PC-3 (cell line): Measurements from ENCODE around the gene FSTL5. TPM values are rescaled to one million over a fixed set of nuclear protein-coding genes. Genes with fewer than 3 reads are reported as not detected.

Experiments used
- ATAC-seq: fragments of 200-7000 bp; cut with Tn5 transposase; 2 replicates; pipeline ENCODE4 v1.9.1; 2020; ENCODE audit warnings: mild to moderate bottlenecking, moderate library complexity
- BruUV-seq: library from RNA; stranded (reverse); fragments of 400-500 nt; replicated peaks from 2 replicates; lab custom pipeline; 2021; lab: Mats Ljungman, UMichigan
- CTCF ChIA-PET: fragments of 300-600 bp; sonication (Branson Sonifier 250); formaldehyde crosslinking; loops from one replicate; lab custom pipeline; 2022; ENCODE audit warnings: antibody characterized with exemption; lab: Charles Lee
- POLR2A ChIA-PET: fragments of 300-600 bp; sonication (Branson Sonifier 250); formaldehyde crosslinking; loops from one replicate; lab custom pipeline; 2022; ENCODE audit warnings: antibody characterized with exemption; ENCODE audit not compliant: unreplicated experiment; lab: Charles Lee
- DNase-seq: peaks from one replicate; pipeline ENCODE4 v3.0.0-alpha.2; 2015
- H2AFZ ChIP-seq: fragments of 300-600 bp; sonication (generic); 2 replicates; pipeline ENCODE4 v1.6.0; 2016; ENCODE audit warnings: antibody characterized with exemption, low read length
- H3F3A ChIP-seq: fragments of 300-600 bp; sonication (generic); one replicate; pipeline ENCODE4 v1.6.0; 2017; ENCODE audit warnings: antibody characterized with exemption, low read length, control low read depth, mild to moderate bottlenecking; ENCODE audit not compliant: unreplicated experiment
- H3K27ac ChIP-seq: fragments of 300-600 bp; sonication (generic); 2 replicates; pipeline ENCODE4 v1.5.1; 2016; ENCODE audit warnings: mild to moderate bottlenecking, low read length
- H3K27me3 ChIP-seq: fragments of 300-600 bp; sonication (generic); 2 replicates; pipeline ENCODE4 v1.6.1; 2016; ENCODE audit warnings: low read length, mixed read lengths
- H3K36me3 ChIP-seq: fragments of 300-600 bp; sonication (generic); 2 replicates; pipeline ENCODE4 v1.6.1; 2016; ENCODE audit warnings: low read depth, mixed run types, low read length, mixed read lengths
- H3K4me1 ChIP-seq: fragments of 300-600 bp; sonication (generic); 2 replicates; pipeline ENCODE4 v1.5.1; 2016; ENCODE audit warnings: low read length; ENCODE audit not compliant: insufficient read depth
- H3K4me2 ChIP-seq: fragments of 300-600 bp; sonication (generic); 2 replicates; pipeline ENCODE4 v1.6.0; 2016; ENCODE audit warnings: low read length
- H3K4me3 ChIP-seq: fragments of 300-600 bp; sonication (generic); 2 replicates; pipeline ENCODE4 v1.5.1; 2016; ENCODE audit warnings: mild to moderate bottlenecking, low read length, mixed read lengths
- H3K79me2 ChIP-seq: fragments of 300-600 bp; sonication (generic); 2 replicates; pipeline ENCODE4 v1.6.1; 2017; ENCODE audit warnings: low read length, mixed read lengths
- H3K9ac ChIP-seq: fragments of 300-600 bp; sonication (generic); 2 replicates; pipeline ENCODE4 v1.6.0; 2016; ENCODE audit warnings: mild to moderate bottlenecking, low read length
- H3K9me2 ChIP-seq: fragments of 300-600 bp; sonication (generic); replicated peaks from 2 replicates; pipeline ENCODE4 v1.6.1; 2016; ENCODE audit warnings: mixed run types, low read length, mixed read lengths
- H3K9me3 ChIP-seq: fragments of 300-600 bp; sonication (generic); 2 replicates; pipeline ENCODE4 v1.6.1; 2016; ENCODE audit warnings: low read length, mixed read lengths
- H4K20me1 ChIP-seq: fragments of 300-600 bp; sonication (generic); 2 replicates; pipeline ENCODE4 v1.6.1; 2016; ENCODE audit warnings: low read length, mixed read lengths
- CTCF ChIP-seq: fragments of 300-600 bp; sonication (generic); conservative IDR thresholded peaks from 2 replicates; pipeline ENCODE4 v1.5.1; 2017; ENCODE audit warnings: antibody characterized with exemption, low read depth, mild to moderate bottlenecking, low read length
- EZH2 ChIP-seq: fragments of 300-600 bp; sonication (generic); IDR thresholded peaks from one replicate; pipeline ENCODE4 v1.6.1; 2017; ENCODE audit warnings: antibody characterized with exemption, mild to moderate bottlenecking, low read length; ENCODE audit not compliant: unreplicated experiment
- EZH2phosphoT487 ChIP-seq: fragments of 300-600 bp; sonication (generic); IDR thresholded peaks from 2 replicates; pipeline ENCODE4 v1.6.1; 2018; ENCODE audit warnings: mild to moderate bottlenecking, antibody characterized with exemption, low read length, borderline replicate concordance
- intact Hi-C: fragments of 100-400 bp; cut with micrococcal nuclease; formaldehyde crosslinking; loops from 2 replicates; pipeline ENCODE4 v1.9.0; 2023
- total RNA-seq: library from RNA; depleted of rRNA; stranded (reverse); fragments of >200 nt; gene quantifications from 2 replicates; pipeline ENCODE4 v1.2.3, GENCODE V29; 2014

The FSTL5 gene
- total RNA-seq, 1 experiment from 2014 or later: not detected

DNA sequence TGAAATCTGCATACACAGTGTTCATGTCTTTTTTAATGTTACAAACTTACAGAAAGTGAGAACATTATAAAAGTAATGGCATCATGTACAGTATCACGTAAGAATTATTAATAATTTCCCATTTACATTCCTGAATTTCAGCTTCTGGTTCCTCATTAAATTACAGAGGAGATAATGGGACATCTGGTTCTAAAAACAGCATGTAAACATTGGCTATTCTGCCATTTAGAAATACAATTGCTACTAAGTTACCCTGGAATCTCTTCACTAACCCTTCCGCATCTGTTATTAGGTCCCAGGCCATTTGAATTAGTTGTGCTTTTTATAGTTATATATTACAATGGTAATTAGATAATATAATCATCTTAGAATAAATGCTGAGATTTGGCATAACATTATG is 505.1 kb downstream of the FSTL5 start:
- DNase-seq (no peak), ATAC-seq (no peak)
- Histone ChIP-seq H3K4me1 (no peaks in the 10 kb centered on the region), H3F3A (no peaks in the 10 kb centered on the region), H3K9me2 (no peaks in the 10 kb centered on the region), H2AFZ (no peak overlapping the region), H3K4me2 (no peak overlapping the region), H3K9me3 (no peaks in the 10 kb centered on the region), H3K9ac (no peak overlapping the region), H3K27ac (no peak overlapping the region), H4K20me1 (no peaks in the 10 kb centered on the region), H3K4me3 (no peak overlapping the region), H3K79me2 (no peaks in the 10 kb centered on the region), H3K36me3 (no peaks in the 10 kb centered on the region), H3K27me3 (no peaks in the 10 kb centered on the region)
- BruUV-seq: no TSS peak
- no peak for TF ChIP-seq CTCF
- CTCF ChIA-PET: no interaction called here
- POLR2A ChIA-PET: no interaction called here
- intact Hi-C loops: no loop called here

- BruUV-seq: no TSS peak
Observed at GRCh38 chr4:161657616-161658015, 506.2 kb downstream of the FSTL5 start.

GRCh38 chr4:161656594-161656993 is 507.2 kb downstream of the FSTL5 start:
- no TSS peak for BruUV-seq
- no peak overlapping the region for H3K4me2 ChIP-seq
- ChIA-PET POLR2A (no interaction called here), CTCF (no interaction called here)
- no peak for ATAC-seq
- H3K9me3 ChIP-seq: no peaks in the 10 kb centered on the region
- H3K4me1 ChIP-seq: no peaks in the 10 kb centered on the region
- H3K9ac ChIP-seq: no peak overlapping the region
- no peak for TF ChIP-seq EZH2
- TF ChIP-seq CTCF: no peak
- TF ChIP-seq EZH2phosphoT487: no peak
- no peak overlapping the region for H3K4me3 ChIP-seq
- intact Hi-C loops: no loop called here
- H3K79me2 ChIP-seq: no peaks in the 10 kb centered on the region
- H2AFZ ChIP-seq: no peak overlapping the region
- DNase-seq: no peak
- H3K9me2 ChIP-seq: no peaks in the 10 kb centered on the region
- no peaks in the 10 kb centered on the region for H3F3A ChIP-seq
- no peaks in the 10 kb centered on the region for H3K36me3 ChIP-seq
- no peaks in the 10 kb centered on the region for H4K20me1 ChIP-seq
- no peaks in the 10 kb centered on the region for H3K27me3 ChIP-seq
- no peak overlapping the region for H3K27ac ChIP-seq

More at GRCh38 chr4:161657616-161658015, 506.2 kb downstream of the FSTL5 start:
- Histone ChIP-seq H3K36me3 (no peaks in the 10 kb centered on the region), H3K27ac (no peak overlapping the region), H3K9me2 (no peaks in the 10 kb centered on the region), H3K4me3 (no peak overlapping the region), H3K9ac (no peak overlapping the region), H3K4me1 (no peaks in the 10 kb centered on the region), H3K27me3 (no peaks in the 10 kb centered on the region), H4K20me1 (no peaks in the 10 kb centered on the region), H3K9me3 (no peaks in the 10 kb centered on the region), H3F3A (no peaks in the 10 kb centered on the region), H3K79me2 (no peaks in the 10 kb centered on the region), H3K4me2 (no peak overlapping the region), H2AFZ (no peak overlapping the region)
- TF ChIP-seq EZH2 (no peak), EZH2phosphoT487 (no peak)
- ATAC-seq: no peak
- ChIA-PET POLR2A (no interaction called here), CTCF (no interaction called here)
- intact Hi-C loops: no loop called here
- no peak for DNase-seq
